NCI-H1048 (cell line): ENCODE data around the gene CLIP2.
"Not testable (repeated sequence)": the region's sequence is repeated elsewhere in the genome, so short reads cannot be mapped to it uniquely, and the experiment has no call there.

Experiments
- DNase-seq: peaks from one replicate; lab custom pipeline; 2025; lab: John Stamatoyannopoulos, UW

The CLIP2 gene

DNA sequence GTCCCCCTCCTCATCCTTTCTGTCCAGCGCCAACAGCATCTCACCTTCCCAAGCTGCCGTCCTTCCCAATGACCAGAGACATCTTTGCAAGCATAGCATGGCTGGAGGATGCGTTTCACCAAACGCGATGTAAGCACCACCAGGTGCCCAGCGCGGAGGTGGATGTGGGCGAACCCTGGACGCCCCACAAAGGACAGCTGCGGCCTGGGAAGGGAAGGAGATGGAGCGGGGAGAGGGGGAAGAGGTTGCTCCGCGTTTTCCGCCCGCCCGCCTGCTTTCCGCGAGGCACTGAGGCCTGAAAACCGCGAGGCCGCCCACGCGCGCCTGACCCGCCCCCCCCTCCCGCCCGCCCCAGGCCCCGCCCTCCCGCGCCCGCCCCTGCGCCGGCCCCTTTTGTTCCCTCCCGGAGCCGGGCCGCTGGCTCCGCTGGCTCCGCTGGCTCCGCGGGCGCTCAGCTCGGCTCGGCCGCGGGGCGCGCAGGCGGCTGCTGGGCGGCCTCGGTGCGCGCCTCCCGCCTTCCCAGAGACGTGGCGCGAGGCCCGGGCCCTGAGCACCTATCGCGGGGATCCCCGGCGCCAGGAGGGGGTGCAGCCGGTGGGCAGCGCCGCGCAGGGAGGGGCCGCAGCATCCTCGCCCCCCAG lies at the start of gene CLIP2:
Gene CLIP2 (plus strand): TSS at position 390 of the 641 bp plus-strand sequence. CDS start 28,140 bp downstream, outside the sequence.
- peak; percentile 76 for DNase-seq

DNA sequence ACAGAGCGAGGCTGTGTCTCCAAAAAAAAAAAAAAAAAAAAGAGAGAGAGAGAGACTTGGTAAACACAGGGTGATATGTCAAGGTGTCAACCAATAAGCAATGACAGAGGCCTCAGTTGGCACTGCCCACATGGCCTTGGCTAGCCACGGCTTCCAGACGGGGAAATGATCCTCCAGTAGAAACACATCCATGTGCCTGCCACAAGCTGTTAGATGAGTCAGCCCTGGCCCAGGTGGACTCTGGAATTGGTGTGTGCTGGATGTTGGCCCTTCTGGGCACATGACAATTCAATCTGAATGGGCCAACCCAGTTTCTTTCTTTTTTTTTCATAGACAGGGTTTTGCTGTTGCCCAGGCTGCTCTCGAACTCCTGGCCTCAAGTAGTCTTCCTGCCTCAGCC lies 48.7 kb upstream of the CLIP2 start:
- no peak for DNase-seq

DNA sequence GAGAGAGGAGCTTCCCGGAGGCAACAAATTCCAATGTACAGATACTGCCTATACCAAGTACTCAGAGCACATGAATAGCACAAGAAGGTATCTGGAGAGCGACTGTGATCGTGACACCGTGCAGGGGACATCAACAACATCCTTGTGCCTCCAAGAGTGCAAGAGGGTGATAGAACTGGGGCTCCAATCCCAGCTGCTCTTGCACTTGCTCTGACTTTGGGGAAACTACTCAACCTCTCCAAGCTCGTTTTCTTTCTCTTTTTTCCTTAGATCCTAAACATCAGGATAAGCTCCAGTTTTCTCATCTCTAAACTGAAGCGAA lies 47.1 kb upstream of the CLIP2 start:
- no peak for DNase-seq

DNA sequence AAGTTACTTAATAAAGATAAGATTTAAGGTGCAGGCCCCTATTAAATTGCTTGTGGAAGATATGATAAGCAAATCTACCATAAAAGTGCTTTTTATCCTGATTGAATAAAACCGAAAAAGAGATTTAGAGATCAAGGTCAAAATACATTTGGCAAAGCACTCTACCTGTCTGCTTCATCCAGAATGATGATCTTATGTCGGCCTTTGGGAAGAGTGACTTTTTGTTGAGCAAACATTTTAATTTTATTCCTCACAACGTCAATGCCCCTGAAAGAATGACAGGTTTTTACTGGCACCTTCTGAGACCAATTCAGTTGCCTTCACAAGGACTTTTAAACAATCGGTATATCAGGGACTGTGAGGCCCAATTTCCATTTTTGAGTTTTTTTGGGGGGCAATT lies 42.7 kb upstream of the CLIP2 start:
- no peak for DNase-seq

DNA sequence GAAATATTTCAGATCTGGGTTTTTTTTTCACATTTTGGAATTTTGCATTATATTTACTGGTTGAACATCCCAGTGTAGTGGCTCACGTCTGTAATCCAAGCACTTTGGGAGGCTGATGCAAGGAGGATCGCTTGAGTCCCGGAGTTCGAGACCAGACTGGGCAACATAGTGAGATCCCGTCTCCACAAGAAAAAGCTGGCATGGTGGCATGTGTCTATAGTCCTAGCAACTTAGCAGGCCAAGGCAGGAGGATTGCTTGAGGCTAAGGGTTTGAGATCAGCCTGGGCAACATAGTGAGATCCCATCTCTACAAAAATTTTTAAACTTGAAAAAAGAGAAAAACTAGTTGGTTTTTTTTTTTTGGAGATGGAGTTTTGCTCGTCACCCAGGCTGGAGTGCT lies 41.1 kb upstream of the CLIP2 start:
- DNase-seq: no peak

DNA sequence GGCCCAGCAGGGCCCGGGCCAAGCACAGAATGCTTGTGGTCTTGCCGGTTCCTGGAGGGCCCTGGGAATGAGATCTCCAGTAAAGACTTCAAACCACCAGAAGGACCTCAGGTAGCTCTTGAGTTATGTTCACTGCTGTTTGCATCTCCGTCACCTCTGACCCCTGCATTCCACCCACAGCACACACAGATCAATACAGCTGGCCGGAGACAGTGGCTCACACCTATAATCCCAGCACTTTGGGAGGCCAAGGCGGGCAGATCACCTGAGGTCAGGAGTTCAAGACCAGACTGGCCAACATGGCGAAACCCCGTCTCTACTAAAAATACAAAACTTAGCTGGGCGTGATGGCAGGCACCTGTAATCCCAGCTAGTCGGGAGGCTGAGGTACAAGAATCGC lies 40.1 kb upstream of the CLIP2 start:
- DNase-seq: not testable (repeated sequence)

DNA sequence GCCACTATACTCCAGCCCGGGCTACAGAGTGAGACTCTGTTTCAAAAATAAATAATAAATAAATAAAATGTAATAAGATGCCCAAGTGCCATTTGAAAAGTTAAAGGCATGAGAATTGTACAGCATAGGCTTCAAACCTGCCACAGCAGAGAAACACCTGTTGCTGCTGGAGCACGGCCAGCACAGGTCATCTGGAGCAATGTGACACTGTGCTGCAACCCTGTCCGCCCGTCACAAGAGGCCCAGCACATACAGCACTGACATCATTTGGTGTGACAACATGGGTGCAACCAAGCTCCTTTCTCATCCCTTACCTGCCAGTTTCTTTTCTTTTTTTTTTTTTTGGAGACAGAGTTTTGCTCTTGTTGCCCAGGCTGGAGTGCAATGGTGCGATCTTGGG lies 36.3 kb upstream of the CLIP2 start:
- no peak for DNase-seq

DNA sequence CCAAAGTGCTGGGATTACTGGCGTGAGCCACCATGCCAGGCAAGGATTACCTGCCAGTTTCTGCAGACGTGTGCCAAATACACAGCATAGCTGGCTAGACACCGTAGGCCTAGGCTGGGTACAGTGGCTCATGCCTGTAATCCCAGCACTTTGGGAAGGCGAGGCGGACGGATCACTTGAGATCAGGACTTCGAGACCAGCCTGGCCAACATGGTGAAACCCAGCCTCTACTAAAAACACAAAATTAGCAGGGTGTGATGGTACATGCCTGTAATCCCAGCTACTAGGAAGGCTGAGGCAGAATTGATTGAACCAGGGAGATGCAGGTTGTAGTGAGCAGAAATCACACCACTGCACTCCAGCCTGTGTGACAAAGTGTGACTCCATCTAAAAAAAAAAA lies 35.9 kb upstream of the CLIP2 start:
- no peak for DNase-seq

DNA sequence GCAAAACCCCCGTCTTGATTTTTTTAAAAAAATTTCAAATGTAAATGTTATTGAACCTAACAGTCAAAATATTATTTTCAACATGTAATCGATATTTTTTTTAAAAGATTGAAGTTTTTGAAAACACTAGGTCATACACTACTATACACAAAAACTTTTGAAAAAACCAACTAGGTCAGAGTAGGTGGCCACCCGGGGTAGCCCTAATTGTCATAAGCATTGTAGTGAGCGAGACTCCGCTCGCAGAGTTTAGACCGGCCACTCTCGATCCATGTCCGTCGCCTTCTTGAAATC lies 35.4 kb upstream of the CLIP2 start:
- no peak for DNase-seq

DNA sequence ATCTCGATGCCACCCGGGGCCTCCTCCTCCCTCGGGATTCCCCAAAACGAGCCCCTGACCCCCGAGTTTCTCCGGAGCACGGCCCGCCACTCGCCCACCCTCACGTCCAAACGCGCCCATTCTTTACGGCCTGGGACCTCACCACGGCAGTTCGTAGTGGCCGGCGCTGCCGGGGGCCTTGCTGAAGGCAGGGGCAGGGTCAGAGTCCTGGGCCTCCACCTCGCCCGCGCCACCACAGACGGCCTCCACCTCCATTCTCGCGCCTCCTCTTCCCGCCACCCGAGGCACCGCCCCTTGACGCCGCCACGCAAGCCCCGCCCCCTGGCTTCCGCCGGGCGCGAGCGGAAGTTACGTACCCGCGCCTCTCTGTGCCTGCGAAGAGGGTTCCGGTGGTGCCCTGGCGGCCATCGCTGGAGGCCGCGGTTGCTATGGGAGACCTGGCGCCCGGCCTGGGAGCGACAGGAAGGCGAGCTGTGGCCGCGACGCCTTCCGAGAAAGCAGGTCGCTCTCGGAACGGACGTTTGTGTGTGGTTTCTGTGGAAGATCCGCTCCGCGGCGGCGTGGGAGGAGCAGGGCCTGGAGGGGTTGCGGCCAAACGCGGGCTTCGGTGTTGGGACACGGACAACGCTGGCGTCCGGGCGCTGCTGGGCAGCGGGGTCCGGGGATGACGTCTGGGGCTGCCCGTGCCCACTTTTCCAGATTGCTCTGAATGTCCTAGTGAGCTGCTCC lies 34.9 kb upstream of the CLIP2 start, which contains the start of gene RFC2:
Gene RFC2 (minus strand): TSS at position 271 of the 729 bp plus-strand sequence. CDS start 16 bp downstream, at position 255.
- DNase-seq: peak; percentile 97

DNA sequence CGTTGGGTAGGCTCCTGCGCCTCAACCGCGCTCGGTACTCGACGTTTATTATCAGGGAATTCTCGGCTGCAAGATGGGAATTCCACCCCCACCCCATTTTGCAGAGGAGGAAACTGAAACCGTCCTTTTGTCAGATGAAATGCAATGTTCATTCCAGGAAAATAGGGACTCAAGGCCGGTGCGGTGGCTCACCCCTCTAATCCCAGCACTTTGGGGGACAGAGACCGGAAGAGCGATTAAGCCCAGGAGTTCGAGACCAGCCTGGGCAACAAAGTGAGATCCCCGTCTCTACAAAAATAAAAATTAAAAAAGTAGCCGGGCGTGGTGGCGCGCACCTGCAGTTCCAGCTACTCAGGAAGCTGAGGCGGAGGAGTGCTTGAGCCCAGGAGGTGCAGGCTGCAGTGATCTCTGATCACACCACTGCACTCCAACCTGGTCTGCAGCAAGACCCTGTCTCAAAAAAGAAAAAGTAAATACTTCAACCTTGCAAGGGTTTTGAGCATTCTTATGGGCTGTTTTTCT lies 34.3 kb upstream of the CLIP2 start:
- no peak for DNase-seq

DNA sequence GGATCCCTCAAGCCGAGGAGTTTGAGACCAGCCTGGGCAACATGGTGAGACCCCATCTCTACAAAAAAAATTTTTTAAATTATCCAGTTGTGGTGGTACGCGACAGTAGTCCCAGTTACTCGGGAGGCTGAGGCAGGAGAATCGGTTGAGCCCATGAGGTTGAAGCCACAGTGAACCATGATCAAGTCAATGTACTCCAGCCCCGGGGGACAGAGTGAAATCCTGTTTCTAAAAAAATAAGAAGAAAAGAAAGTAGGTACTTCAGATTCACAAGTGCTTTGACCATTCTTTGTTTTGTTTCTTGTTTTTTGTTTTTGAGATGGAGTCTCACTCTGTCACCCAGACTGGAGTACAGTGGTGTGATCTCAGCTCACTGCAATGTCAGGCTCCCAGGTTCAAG lies 33.7 kb upstream of the CLIP2 start:
- not testable (repeated sequence) for DNase-seq

DNA sequence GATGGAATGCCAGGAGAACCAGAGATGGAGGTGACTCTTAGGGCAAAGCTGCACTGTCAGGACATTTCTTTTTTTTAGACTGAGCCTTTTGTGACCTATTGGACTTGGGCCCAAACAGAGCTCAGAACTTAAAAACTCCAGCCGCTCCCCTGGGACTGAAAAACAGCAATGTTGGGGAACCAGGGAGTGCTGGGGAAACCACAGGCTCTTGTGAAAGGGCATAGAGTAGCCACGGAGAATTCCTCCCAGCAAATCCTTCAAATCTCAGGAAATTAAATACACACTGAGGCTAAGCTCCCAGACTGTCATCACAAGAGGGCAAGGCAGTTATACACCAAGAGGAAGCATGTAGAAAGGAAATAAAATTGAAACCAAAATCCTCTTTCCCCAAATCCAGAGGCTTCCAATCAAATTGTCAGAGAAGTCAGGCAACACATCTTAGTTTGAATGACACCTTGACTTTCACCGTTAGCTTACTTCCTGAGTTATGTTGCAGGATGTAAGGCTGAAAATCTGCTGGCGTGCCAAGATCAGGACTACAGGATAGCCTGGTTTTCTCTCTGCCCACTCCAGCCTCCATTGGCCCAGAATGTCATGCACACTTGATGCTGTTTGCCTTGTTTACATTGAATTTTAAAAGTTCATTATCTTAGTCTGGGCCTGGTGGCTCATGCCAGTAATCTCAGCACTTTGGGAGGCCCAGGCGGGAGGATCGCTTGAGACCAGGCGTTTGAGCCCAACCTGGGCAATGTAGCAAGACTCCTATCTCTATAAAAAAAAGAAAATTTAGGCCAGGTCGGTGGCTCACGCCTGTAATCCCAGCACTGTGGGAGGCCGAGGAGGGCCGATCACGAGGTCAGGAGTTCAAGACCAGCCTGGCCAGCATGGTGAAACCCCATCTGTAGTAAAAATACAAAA lies 32.5 kb upstream of the CLIP2 start:
- DNase-seq: no peak

DNA sequence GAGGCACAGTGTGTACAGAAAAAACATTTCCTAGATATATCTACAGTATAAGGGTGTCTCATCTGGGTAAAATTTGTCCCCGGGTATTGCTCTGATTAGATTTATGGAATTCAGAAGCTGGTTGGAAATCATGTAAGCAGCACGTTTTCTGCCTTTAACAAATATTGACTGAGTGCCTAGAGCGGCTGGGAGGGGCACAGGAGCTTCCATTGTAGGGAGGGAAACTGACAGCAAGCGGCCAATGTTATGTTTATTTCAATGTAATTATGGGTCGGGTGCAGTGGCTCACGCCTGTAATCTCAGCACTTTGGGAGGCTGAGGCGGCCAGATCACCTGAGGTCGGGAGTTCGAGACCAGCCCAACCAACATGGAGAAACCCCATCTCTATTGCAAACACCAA lies 30.6 kb upstream of the CLIP2 start:
- DNase-seq: no peak

DNA sequence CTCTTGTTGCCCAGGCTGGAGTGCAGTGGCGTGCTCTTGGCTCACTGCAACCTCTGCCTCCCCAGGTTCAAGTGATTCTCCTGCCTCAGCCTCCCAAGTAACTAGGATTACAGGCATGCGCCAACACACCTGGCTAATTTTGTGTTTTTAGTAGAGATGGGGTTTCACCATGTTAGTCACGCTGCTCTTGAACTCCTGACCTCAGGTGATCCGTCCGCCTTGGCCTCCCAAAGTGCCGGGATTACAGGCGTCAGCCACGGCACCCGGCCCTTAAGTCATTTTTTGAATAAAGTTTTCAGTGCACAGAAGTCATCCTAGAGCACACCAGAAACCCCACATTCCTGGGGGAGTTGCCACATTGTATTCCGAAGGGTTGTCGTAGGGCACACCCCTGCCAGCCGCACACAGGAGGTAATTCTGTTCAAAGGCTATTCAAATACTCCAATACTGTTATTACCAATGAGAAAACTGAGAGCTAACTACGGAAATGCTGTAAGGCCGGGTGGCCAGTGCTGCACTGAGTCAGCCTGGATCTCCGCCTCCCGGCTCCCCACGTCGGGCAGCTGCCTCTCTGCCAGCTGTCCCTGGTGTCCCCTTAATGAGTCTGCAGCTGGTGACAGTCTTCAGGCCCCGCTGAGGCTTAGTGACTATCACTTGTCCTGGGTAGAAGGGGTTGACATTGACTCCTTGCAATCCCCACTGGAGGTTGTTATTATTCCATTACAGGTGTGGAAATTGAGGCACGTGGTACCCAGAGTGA lies 26.4 kb upstream of the CLIP2 start:
- no peak for DNase-seq

DNA sequence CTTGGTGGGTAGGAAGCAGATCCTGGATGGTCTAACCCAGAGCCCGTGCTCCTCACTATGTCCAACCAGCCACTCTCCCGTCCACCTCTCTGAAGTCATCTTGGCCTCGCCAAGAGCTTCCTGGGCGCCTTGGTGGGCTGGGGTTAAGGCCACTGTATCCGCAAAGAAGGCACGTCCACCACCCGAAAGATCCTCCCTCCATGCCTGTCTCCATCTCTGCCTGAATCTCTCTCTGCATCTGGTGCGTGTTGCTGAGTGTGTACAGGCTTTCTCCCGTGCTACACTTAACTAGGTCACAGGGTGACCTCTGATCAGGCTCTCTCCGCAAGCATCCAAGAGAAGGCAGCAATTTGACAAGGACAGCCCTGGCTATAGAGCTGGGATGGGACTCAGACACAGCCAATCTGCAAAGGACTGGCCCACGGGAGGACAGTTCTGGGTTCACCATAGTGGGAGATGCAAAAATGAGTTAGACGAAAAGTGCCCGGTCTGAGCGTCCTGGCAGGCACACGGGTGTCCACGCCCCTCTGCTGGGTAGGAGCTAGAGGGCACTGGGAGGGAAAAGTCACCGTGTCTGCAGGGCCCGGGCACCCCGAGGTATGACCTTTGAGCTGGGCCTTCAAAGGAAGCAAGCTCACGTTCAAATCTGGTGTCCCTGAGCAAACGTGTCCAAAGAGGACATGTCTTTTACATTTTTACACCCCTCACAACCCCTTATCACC lies 25.6 kb upstream of the CLIP2 start:
- DNase-seq: no peak

DNA sequence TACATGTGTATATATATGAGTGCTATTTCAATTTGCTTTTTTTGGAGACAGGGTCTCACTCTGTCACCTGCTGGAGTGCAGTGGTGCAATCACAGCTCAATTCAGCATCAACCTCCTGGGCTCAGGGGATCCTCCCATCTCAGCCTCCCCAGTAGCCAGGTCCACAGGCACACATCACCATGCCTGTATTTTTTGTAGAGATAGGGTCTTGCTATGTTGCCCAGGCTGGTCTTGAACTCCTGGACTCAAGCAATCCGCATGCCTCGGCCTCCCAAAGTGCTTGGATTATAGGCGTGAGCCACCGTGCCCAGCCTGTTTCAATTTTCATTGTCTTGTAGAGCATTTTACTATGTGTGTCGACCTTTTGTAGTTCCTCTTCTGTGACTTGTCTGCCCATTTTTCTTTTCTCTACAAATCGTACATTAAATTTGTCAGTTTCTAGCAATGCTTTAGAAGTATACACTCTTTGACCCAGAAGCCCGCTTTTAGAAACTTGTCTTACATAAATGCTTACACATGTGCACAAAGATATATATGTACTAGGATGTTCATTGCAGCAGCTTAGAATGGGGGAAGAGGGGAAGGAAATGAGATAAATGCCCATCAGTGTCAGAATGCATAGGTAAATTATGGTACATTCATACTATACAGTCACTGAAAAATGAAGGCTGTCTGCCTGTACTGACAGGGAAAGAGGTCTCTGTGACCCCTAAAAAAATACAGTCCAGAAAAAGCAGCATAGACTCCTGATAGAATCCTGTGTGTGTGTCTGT lies 22.8 kb upstream of the CLIP2 start:
- DNase-seq: no peak

DNA sequence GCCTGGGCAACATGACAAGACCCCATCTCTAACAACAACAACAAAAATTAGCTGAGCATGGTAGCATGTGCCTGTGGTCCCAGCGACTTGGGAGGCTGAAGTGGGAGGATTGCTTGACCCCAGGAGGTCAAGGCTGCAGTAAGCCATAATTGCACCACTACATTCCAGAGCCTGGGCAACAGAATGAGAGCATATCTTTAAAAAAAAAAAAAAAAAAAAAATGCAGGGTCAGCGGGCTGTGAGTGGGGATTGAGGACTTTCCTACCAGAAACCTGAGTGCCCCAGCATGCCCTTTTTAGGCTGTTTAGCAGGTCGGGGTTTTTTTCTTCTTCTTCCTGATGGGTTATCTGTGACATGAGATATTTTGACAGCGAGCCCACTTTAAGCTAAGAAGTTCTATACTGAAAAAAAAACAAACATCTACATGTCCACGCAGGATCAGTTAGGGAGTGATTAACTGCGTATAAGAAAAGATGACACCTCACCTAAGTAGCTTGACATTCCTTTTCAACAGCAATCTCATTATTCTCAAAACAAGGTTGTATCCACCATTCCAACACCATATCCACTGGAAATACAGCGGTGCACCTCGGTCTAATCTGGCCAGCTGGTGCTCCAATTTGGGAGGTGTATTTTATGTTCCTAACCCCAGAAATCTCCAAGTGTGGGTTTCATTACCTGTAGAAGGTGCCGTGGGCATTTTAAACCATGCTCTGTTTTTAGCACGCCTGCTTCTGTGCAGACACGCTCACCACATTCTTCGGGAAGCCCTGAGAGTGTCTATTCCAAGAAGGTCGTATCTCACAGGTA lies 21.2 kb upstream of the CLIP2 start:
- no peak for DNase-seq

DNA sequence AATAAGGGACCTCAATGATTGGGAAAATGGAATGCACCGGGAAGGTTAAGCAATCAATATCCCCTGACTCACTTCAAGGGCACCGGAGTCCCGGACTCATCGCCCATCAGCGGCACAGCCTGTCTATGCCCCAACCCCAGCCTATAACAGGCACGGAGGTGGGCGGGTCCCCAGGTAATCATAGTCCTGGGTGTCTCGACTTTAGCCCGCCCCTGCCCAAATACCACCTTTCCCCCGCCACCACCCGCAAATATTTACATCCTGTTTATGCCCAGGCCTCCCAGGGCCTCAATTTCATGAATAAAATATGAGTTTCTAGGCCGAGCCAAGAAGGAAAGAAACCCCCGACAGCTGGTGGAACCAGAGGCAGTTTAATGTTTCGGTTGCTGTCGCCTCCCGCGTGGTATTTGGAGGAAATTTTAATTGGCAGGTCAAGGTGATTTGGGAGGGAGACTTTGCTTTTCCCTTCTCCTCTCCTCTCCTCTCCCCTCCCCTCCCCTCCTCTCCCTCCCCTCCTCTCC lies 19.4 kb upstream of the CLIP2 start:
- peak; percentile 83 for DNase-seq
